ENCODE measurements around the gene CDC42BPA. TPM values are rescaled to one million over a fixed set of nuclear protein-coding genes. Genes with fewer than 3 reads are reported as not detected.

CDC42BPA gene
- total and polyA plus RNA-seq, 2 of the 13 experiments (the other 11 are each of a cell fraction or from before 2014, with no cell fraction given): 6.5 to 16.0 TPM

DNA sequence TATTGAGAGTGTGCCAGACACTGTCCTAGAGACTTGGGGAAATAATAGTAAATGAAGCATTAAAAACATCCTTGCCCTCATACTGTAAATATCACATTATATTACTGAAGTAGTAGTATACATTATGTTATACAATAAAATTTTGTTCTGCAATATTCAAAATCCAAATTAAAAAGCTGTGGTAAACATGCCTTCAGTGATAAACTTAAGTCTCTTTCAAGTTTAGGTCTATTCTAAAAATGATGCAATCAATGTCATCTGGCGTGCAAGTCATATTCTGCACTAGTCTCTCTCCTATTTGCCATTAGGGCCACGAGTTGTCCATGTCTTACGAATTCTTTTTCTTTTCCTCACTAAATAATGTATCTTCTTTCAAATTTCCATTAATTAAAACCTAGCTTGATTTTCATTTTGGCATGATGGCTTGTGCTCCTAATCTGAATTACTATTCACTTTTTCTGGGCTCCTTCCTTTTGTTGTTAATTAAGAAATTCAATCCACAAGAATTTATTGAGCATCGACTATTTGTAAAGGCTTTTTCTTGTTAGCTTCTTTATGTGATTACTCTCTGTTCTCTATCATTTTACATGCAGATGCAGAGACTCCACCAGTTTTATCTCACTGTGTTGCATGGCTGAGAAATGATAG lies 247.5 kb downstream of the CDC42BPA start (continued):
- TF ChIP-seq ZHX2 (IDR thresholded peaks at IDR 0.05; ENCODE audit: low read depth) (no peak), ZHX2 (CRISPR knock-in tag; IDR thresholded peaks at IDR 0.05; ENCODE audit: borderline replicate concordance) (no peak), FOXP1 (IDR thresholded peaks at IDR 0.05) (no peak), FOXP1 (CRISPR knock-in tag; IDR thresholded peaks at IDR 0.05) (no peak), ZNF431 (CRISPR knock-in tag; IDR thresholded peaks at IDR 0.05; ENCODE audit: borderline replicate concordance, low read depth) (no peak), ZGPAT (CRISPR knock-in tag; IDR thresholded peaks at IDR 0.05) (no peak)
